H1 (cell line): ENCODE measurements around the gene NHEJ1. TPM values are rescaled to one million over a fixed set of nuclear protein-coding genes. Genes with fewer than 3 reads are reported as not detected.

ENCODE experiments used
- CTCF ChIA-PET: fragments of 300-600 bp; sonication (Branson Sonifier 250); formaldehyde crosslinking; loops from one replicate; lab custom pipeline; 2021; ENCODE audit not compliant: partially characterized antibody; lab: Charles Lee
- POLR2A ChIA-PET: fragments of 300-600 bp; sonication (Branson Sonifier 250); formaldehyde crosslinking; loops from one replicate; lab custom pipeline; 2021; ENCODE audit warnings: inconsistent platforms; ENCODE audit not compliant: partially characterized antibody; lab: Charles Lee
- DNase-seq, 2 experiments: peaks; one replicate each; pipeline versions ENCODE4 v3.0.0 to v3.0.0-alpha.2; 2010 to 2022; ENCODE audit warnings: low spot score in 2 of 2, low read depth in 1 of 2, mixed read lengths in 1 of 2
- FAIRE-seq: peaks from 2 replicates; lab custom pipeline; 2011; peaks lifted over from hg19 to GRCh38; lab: Jason Lieb, UNC
- H2AFZ ChIP-seq: 2 replicates; pipeline ENCODE4 v1.8.1; 2012; ENCODE audit warnings: low read length, inconsistent platforms
- H2AK5ac ChIP-seq: 2 replicates; pipeline ENCODE4 v1.6.1; 2013; ENCODE audit warnings: low read depth, low read length
- H2BK120ac ChIP-seq: replicated peaks from 2 replicates; pipeline ENCODE3; 2013; ENCODE audit warnings: low read depth, low read length, inconsistent platforms
- H2BK12ac ChIP-seq: 2 replicates; pipeline ENCODE4 v1.6.1; 2013; ENCODE audit warnings: low read depth, low read length
- H2BK15ac ChIP-seq: 2 replicates; pipeline ENCODE4 v1.6.1; 2013; ENCODE audit warnings: low read length
- H2BK20ac ChIP-seq: 2 replicates; pipeline ENCODE4 v1.6.1; 2013; ENCODE audit warnings: low read length
- H2BK5ac ChIP-seq: 2 replicates; pipeline ENCODE4 v1.6.1; 2013; ENCODE audit warnings: low read depth, low read length
- H3K14ac ChIP-seq: 2 replicates; pipeline ENCODE4 v1.6.1; 2013; ENCODE audit warnings: inconsistent platforms; ENCODE audit not compliant: insufficient read length
- H3K18ac ChIP-seq: 2 replicates; pipeline ENCODE4 v1.6.1; 2013; ENCODE audit warnings: low read length; ENCODE audit errors: extremely low read depth
- H3K23ac ChIP-seq: 2 replicates; pipeline ENCODE4 v1.6.1; 2013; ENCODE audit warnings: inconsistent platforms; ENCODE audit not compliant: insufficient read length
- H3K23me2 ChIP-seq: 2 replicates; pipeline ENCODE4 v1.6.1; 2013; ENCODE audit warnings: low read depth, low read length
- H3K27ac ChIP-seq: 2 replicates; pipeline ENCODE4 v1.6.1; 2011; ENCODE audit warnings: low read depth, low read length, inconsistent platforms
- H3K27me3 ChIP-seq, 4 experiments: replicated peaks in 1 of 4; 1 replicate in 1 of 4; 2 replicates in 3 of 4; pipeline versions ENCODE4 v1.6.1 to v1.8.1; 2011 to 2013; ENCODE audit warnings: low read length in 3 of 4, mild to moderate bottlenecking in 3 of 4, inconsistent platforms in 2 of 4, mixed read lengths in 2 of 4, moderate library complexity in 1 of 4; ENCODE audit not compliant: control insufficient read depth in 3 of 4, insufficient read depth in 3 of 4; ENCODE audit errors: extremely low read depth in 1 of 4
- H3K36me3 ChIP-seq, 4 experiments: 2 replicates each; pipeline versions ENCODE4 v1.6.1 to v1.8.1; 2011 to 2013; ENCODE audit warnings: mild to moderate bottlenecking in 4 of 4, low read length in 3 of 4, moderate library complexity in 2 of 4, control low read depth in 1 of 4, inconsistent platforms in 1 of 4; ENCODE audit not compliant: insufficient read depth in 4 of 4, control insufficient read depth in 2 of 4
- H3K4ac ChIP-seq: replicated peaks from 2 replicates; pipeline ENCODE3; 2013; ENCODE audit warnings: low read length, low read depth, mixed read lengths, inconsistent platforms; ENCODE audit not compliant: insufficient read length
- H3K4me1 ChIP-seq, 4 experiments: replicated peaks in 1 of 4; 1 replicate in 1 of 4; 2 replicates in 3 of 4; pipeline versions ENCODE4 v1.6.1 to v1.8.1; 2011 to 2013; ENCODE audit warnings: low read length in 3 of 4, inconsistent platforms in 2 of 4, mixed read lengths in 1 of 4; ENCODE audit not compliant: insufficient read depth in 4 of 4, control insufficient read depth in 3 of 4
- H3K4me2 ChIP-seq, 2 experiments: 2 replicates each; pipeline versions ENCODE4 v1.6.1 to v1.8.1; 2011 to 2013; ENCODE audit warnings: low read depth in 2 of 2, low read length in 2 of 2, control low read depth in 1 of 2, inconsistent platforms in 1 of 2, mild to moderate bottlenecking in 1 of 2; ENCODE audit not compliant: insufficient read depth in 1 of 2
- H3K4me3 ChIP-seq, 4 experiments: fragments of 200-600, 300-600 bp in 1 of 4; sonication (generic), shearing (Covaris generic), sonication (Bioruptor Twin) in 1 of 4; 2 replicates each; pipeline versions ENCODE4 v1.5.1 to v1.8.1; 2011 to 2016; ENCODE audit warnings: low read length in 4 of 4, low read depth in 3 of 4, control low read depth in 2 of 4, inconsistent platforms in 2 of 4, mild to moderate bottlenecking in 2 of 4, mixed read lengths in 1 of 4, moderate library complexity in 1 of 4; ENCODE audit not compliant: insufficient read depth in 2 of 4; ENCODE audit errors: extremely low read depth in 1 of 4
- H3K56ac ChIP-seq: replicated peaks from 2 replicates; pipeline ENCODE3; 2013; ENCODE audit warnings: low read depth, mild to moderate bottlenecking, mixed read lengths, low read length, inconsistent platforms; ENCODE audit not compliant: insufficient read length
- H3K79me1 ChIP-seq: 2 replicates; pipeline ENCODE4 v1.6.1; 2013; ENCODE audit warnings: low read depth, low read length, control low read depth
- H3K79me2 ChIP-seq, 2 experiments: 2 replicates each; pipeline versions ENCODE4 v1.6.1 to v1.8.1; 2012 to 2013; ENCODE audit warnings: low read length in 2 of 2, mild to moderate bottlenecking in 2 of 2, inconsistent platforms in 1 of 2; ENCODE audit not compliant: insufficient read depth in 2 of 2, control insufficient read depth in 1 of 2
- H3K9ac ChIP-seq, 4 experiments: replicated peaks in 1 of 4; 1 replicate in 1 of 4; 2 replicates in 3 of 4; pipeline versions ENCODE4 v1.6.1 to v1.8.1; 2011 to 2013; ENCODE audit warnings: low read depth in 3 of 4, low read length in 3 of 4, control low read depth in 2 of 4, mild to moderate bottlenecking in 2 of 4, moderate library complexity in 2 of 4, inconsistent platforms in 1 of 4; ENCODE audit errors: extremely low read depth in 1 of 4
- H3K9me3 ChIP-seq, 2 experiments: 2 replicates each; pipeline versions ENCODE4 v1.6.1 to v1.8.1; 2012 to 2013; ENCODE audit warnings: mild to moderate bottlenecking in 2 of 2, moderate library complexity in 2 of 2, control low read depth in 1 of 2, inconsistent platforms in 1 of 2, low read depth in 1 of 2, low read length in 1 of 2, mixed read lengths in 1 of 2; ENCODE audit not compliant: insufficient read depth in 2 of 2
- H4K20me1 ChIP-seq, 2 experiments: replicated peaks in 1 of 2; 2 replicates each; pipeline versions ENCODE3 to v1.8.1; 2011 to 2013; ENCODE audit warnings: inconsistent platforms in 2 of 2, low read length in 2 of 2, mild to moderate bottlenecking in 1 of 2; ENCODE audit not compliant: insufficient read depth in 2 of 2, control insufficient read depth in 1 of 2
- H4K5ac ChIP-seq: 2 replicates; pipeline ENCODE4 v1.6.1; 2013; ENCODE audit warnings: low read length, low read depth, mixed read lengths, inconsistent platforms; ENCODE audit not compliant: insufficient read length
- H4K8ac ChIP-seq: 2 replicates; pipeline ENCODE4 v1.8.0; 2013; ENCODE audit warnings: mild to moderate bottlenecking, moderate library complexity, low read length, inconsistent platforms; ENCODE audit not compliant: insufficient read depth; ENCODE audit errors: extremely low read depth
- H4K91ac ChIP-seq: replicated peaks from 2 replicates; pipeline ENCODE3; 2013; ENCODE audit warnings: low read length, mixed read lengths, inconsistent platforms; ENCODE audit not compliant: insufficient read length
- BCL11A ChIP-seq, 2 experiments: IDR thresholded peaks; one replicate each; pipeline ENCODE4 v1.6.1; 2011; ENCODE audit warnings: low read depth in 2 of 2, low read length in 2 of 2, mild to moderate bottlenecking in 2 of 2
- CHD2 ChIP-seq: IDR thresholded peaks from 2 replicates; pipeline ENCODE4 v1.6.1; 2012; ENCODE audit warnings: low read length, improper control_type of control experiment
- EP300 ChIP-seq, 2 experiments: IDR thresholded peaks; 1 replicate in 1 of 2; 2 replicates in 1 of 2; pipeline ENCODE4 v1.6.1; 2011 to 2012; ENCODE audit warnings: low read depth in 2 of 2, low read length in 2 of 2, mild to moderate bottlenecking in 2 of 2, borderline replicate concordance in 1 of 2, inconsistent platforms in 1 of 2, moderate library complexity in 1 of 2
- FOSL1 ChIP-seq: IDR thresholded peaks from 2 replicates; pipeline ENCODE4 v1.6.1; 2011; ENCODE audit warnings: mild to moderate bottlenecking, low read depth, low read length, moderate library complexity; ENCODE audit not compliant: insufficient read depth
- GTF2F1 ChIP-seq: IDR thresholded peaks from 2 replicates; pipeline ENCODE4 v1.6.1; 2012; ENCODE audit warnings: low read depth, low read length, improper control_type of control experiment, borderline replicate concordance
- KDM1A ChIP-seq: fragments of 200-600, 300-600 bp; sonication (generic); IDR thresholded peaks from 2 replicates; pipeline ENCODE4 v1.7.1; 2016; ENCODE audit warnings: mild to moderate bottlenecking, low read length, borderline replicate concordance
- RBBP5 ChIP-seq: IDR thresholded peaks from 2 replicates; pipeline ENCODE4 v1.7.1; 2012; ENCODE audit warnings: low read depth, mild to moderate bottlenecking, inconsistent platforms, low read length, moderate library complexity, borderline replicate concordance
- RXRA ChIP-seq: IDR thresholded peaks from 2 replicates; pipeline ENCODE4 v1.6.1; 2011; ENCODE audit warnings: low read depth, mild to moderate bottlenecking, low read length, moderate library complexity; ENCODE audit not compliant: insufficient read depth
- TAF1 ChIP-seq: IDR thresholded peaks from 2 replicates; pipeline ENCODE4 v1.6.1; 2011; ENCODE audit warnings: mild to moderate bottlenecking, low read depth, low read length
- TAF7 ChIP-seq: optimal IDR thresholded peaks from 2 replicates; pipeline ENCODE3; 2011; ENCODE audit warnings: low read depth, mild to moderate bottlenecking, inconsistent platforms, low read length, moderate library complexity, borderline replicate concordance
- YY1 ChIP-seq: IDR thresholded peaks from 2 replicates; pipeline ENCODE4 v1.6.1; 2011; ENCODE audit warnings: low read depth, mild to moderate bottlenecking, low read length
- ZNF274 ChIP-seq: IDR thresholded peaks from 2 replicates; pipeline ENCODE4 v1.7.0; 2012; ENCODE audit warnings: low read length, borderline replicate concordance; ENCODE audit errors: extremely low read depth
- WGBS, 2 experiments: shearing (Covaris generic) in 1 of 2; methylation state at CpG; one replicate each; pipeline versions ENCODE4 v1.1.6 to v1.1.7; 2013 to 2015; ENCODE audit warnings: low lambda C conversion rate in 2 of 2, mixed read lengths in 2 of 2, inconsistent platforms in 1 of 2, low coverage in 1 of 2, missing lambda C conversion rate in 1 of 2; ENCODE audit not compliant: insufficient replicate concordance in 2 of 2, insufficient coverage in 1 of 2, insufficient read length in 1 of 2; ENCODE audit errors: extremely low coverage in 1 of 2, missing lambda C conversion rate in 1 of 2; 5-methylcytosine and 5-hydroxymethylcytosine counted together
- polyA plus RNA-seq, 7 experiments: library from polyadenylated mRNA; depleted of rRNA in 3 of 7; stranded (reverse) in 5 of 7; unstranded in 2 of 7; fragments of >200 nt in 5 of 7; fragments of 200-250 nt in 2 of 7; gene quantifications; 1 replicate in 5 of 7; 2 replicates in 1 of 7; 4 replicates in 1 of 7; pipeline versions ENCODE4 v1.2.1 to v1.2.3, GENCODE V29; 2011 to 2013; ENCODE audit warnings: missing spikeins in 2 of 7, mixed read lengths in 2 of 7
- total RNA-seq: library from RNA; stranded (reverse); fragmentation: NEBNext Ultra II Directional; extraction: Animal tissue kit (Norgen Biotek cat#: 25700); gene quantifications from 2 replicates; pipeline ENCODE4 v1.2.1, GENCODE V29; 2021

The NHEJ1 gene
- total and polyA plus RNA-seq, 2 of the 8 experiments (the other 6 are each of a cell fraction or from before 2014, with no cell fraction given), result 22.7 to 24.1 TPM

DNA sequence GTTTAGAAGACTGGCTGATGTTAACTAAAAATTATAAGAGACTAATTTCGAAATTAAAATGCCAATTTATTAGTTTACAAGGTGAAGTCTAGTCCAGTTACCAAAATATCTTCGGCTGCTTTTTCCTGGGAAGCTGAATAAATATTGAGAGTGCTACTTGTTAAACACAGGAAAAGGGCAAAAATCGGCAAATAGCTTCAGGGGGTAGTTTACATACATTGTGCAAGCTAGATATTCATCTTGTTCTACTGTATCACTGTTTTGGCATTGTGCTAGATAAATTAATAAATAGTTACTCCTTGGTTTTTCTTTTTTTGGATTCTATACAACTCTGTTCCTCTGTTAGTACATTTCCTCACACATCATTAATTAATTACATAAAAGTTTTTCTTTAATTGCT lies 29.3 kb downstream of the NHEJ1 start:
- Histone ChIP-seq H3K27me3 (no peaks in the 10 kb centered on the region), H4K8ac (no peak overlapping the region), H3K18ac (no peak overlapping the region), H3K4ac (no peak overlapping the region), H2BK5ac (no peak overlapping the region), H2BK12ac (no peak overlapping the region), H2BK120ac (no peak overlapping the region), H3K4me2 (no peak overlapping the region), H4K91ac (no peak overlapping the region), H3K79me1 (no peaks in the 10 kb centered on the region), H2BK20ac (no peak overlapping the region), H3K79me2 (no peaks in the 10 kb centered on the region), H4K5ac (no peak overlapping the region), H2BK15ac (no peak overlapping the region), H3K4me1 (no peaks in the 10 kb centered on the region; a peak in 1 of 7 replicates), H3K23ac (no peak overlapping the region), H3K23me2 (no peaks in the 10 kb centered on the region), H3K27ac (no peak overlapping the region), H3K14ac (no peak overlapping the region), H3K36me3 (no peaks in the 10 kb centered on the region), H3K9me3 (no peaks in the 10 kb centered on the region), H4K20me1 (no peaks in the 10 kb centered on the region), H2AFZ (no peak overlapping the region), H3K4me3 (no peak overlapping the region), H2AK5ac (no peak overlapping the region), H3K56ac (no peak overlapping the region), H3K9ac (no peak overlapping the region)
- POLR2A ChIA-PET, result no interaction called here
- DNase-seq, result no peak
- WGBS, 2 experiments, result 92% methylated on average over 3 of the region's 3 CpGs; no CpG with 5 or more reads in 1 of the 2 experiments
- FAIRE-seq, result no peak
- CTCF ChIA-PET, result interaction anchor here (1.0 to 37.2 kb wide), 10 partner anchors 8 to 102 kb away, joined by 3 to 1777 read pairs (median 6); partner anchors contain the start of genes CFAP65 and IHH
- TF ChIP-seq BCL11A (IDR thresholded peaks at IDR 0.05; ENCODE audit: low read depth in 2 of 2, low read length in 2 of 2) (no peak), RBBP5 (no peak), EP300 (IDR thresholded peaks at IDR 0.05; ENCODE audit: borderline replicate concordance in 1 of 2, low read depth in 2 of 2, low read length in 2 of 2) (no peak), KDM1A (no peak), FOSL1 (no peak), TAF1 (no peak), GTF2F1 (no peak), RXRA (no peak), TAF7 (no peak), CHD2 (no peak), ZNF274 (no peak), YY1 (no peak)
